Measurements from ENCODE around the gene TNNC2. TPM values are rescaled to one million over a fixed set of nuclear protein-coding genes. Genes with fewer than 3 reads are reported as not detected.

Gene TNNC2
- total and polyA plus RNA-seq, 9 of the 15 experiments (the other 6 are each of a cell fraction or from before 2014, with no cell fraction given): not detected

GRCh38 chr20:45779011-45779915, 47.8 kb downstream of the TNNC2 start (continued):
- TF ChIP-seq ZNF398 (CRISPR knock-in tag; IDR thresholded peaks at IDR 0.05): no peak
- TF ChIP-seq RHOXF2B (CRISPR knock-in tag; conservative IDR thresholded peaks at IDR 0.05): no peak
- peak; percentile 52; the same call in 1 of the 2 replicates for TF ChIP-seq JUND (IDR thresholded peaks at IDR 0.05; ENCODE audit: borderline replicate concordance, low read depth, low read length)
- TF ChIP-seq JUND (tag; IDR thresholded peaks at IDR 0.05; ENCODE audit: borderline replicate concordance, low read depth, low read length): peak; percentile 69; the same call in 1 of the 3 replicates
- peak; percentile 39 for TF ChIP-seq MAFF (IDR thresholded peaks at IDR 0.05; ENCODE audit: low read length)
- TF ChIP-seq NRF1 (conservative IDR thresholded peaks at IDR 0.05 in 1 of 2, IDR thresholded peaks at IDR 0.05 in 1 of 2): peak; percentile 53 to 59; a peak in 3 of 4 replicates
- no peak for TF ChIP-seq ATF4 (CRISPR knock-in tag; IDR thresholded peaks at IDR 0.05)
- peak; percentile 51 to 60; a peak in 3 of 4 replicates for TF ChIP-seq KDM1A (IDR thresholded peaks at IDR 0.05)
- TF ChIP-seq MEIS2 (IDR thresholded peaks at IDR 0.05; ENCODE audit: partially characterized antibody): peak; percentile 23
- 0 out of 2 replicates have a peak, but pooled peaks have one; percentile 11 for TF ChIP-seq ATF7 (IDR thresholded peaks at IDR 0.05)
- 0 out of 2 replicates have a peak, but pooled peaks have one; percentile 25 for TF ChIP-seq SMARCE1 (IDR thresholded peaks at IDR 0.05)
- TF ChIP-seq SMARCA4 (IDR thresholded peaks at IDR 0.05): peak; percentile 27; the same call in 1 of the 2 replicates
- TF ChIP-seq SRF (CRISPR knock-in tag; IDR thresholded peaks at IDR 0.05): peak in 1 of 2 experiments; percentile 75; a peak in 1 of 4 replicates
- no peak for TF ChIP-seq DPF2 (IDR thresholded peaks at IDR 0.05)
- TF ChIP-seq HDAC1 (IDR thresholded peaks at IDR 0.05): peak in 1 of 2 experiments; percentile 44; a peak in 1 of 4 replicates
- peak; percentile 66; the same call in 1 of the 2 replicates for TF ChIP-seq C11orf30 (IDR thresholded peaks at IDR 0.05; ENCODE audit: low read depth)
- peak; percentile 46; the same call in 1 of the 2 replicates for TF ChIP-seq ARID1B (IDR thresholded peaks at IDR 0.05)
- TF ChIP-seq MAFK (IDR thresholded peaks at IDR 0.05; ENCODE audit: low read length): peak; percentile 38; the same call in 1 of the 2 replicates
- TF ChIP-seq ATF3 (IDR thresholded peaks at IDR 0.05): peak; percentile 70
- no peak for TF ChIP-seq ATF3 (CRISPR knock-in tag; conservative IDR thresholded peaks at IDR 0.05)
- TF ChIP-seq ZNF316 (IDR thresholded peaks at IDR 0.05): peak; percentile 41; the same call in 1 of the 2 replicates
- no peak for TF ChIP-seq SUPT5H (IDR thresholded peaks at IDR 0.05)
- 0 out of 2 replicates have a peak, but pooled peaks have one; percentile 53 for TF ChIP-seq ZEB2 (IDR thresholded peaks at IDR 0.05)
- TF ChIP-seq FOSL1 (tag; conservative IDR thresholded peaks at IDR 0.05): peak; percentile 86

Measured in K562 (cell line).